Effector CD4-positive, alpha-beta T cell (primary cell): ENCODE results near the gene TRIM56.
A peak's percentile ranks its signal among the peaks of the same experiment; 100 is the strongest.

ENCODE experiments used
- DNase-seq: peaks from one replicate; pipeline ENCODE4 v3.0.0-alpha.2; 2020

The TRIM56 gene

DNA sequence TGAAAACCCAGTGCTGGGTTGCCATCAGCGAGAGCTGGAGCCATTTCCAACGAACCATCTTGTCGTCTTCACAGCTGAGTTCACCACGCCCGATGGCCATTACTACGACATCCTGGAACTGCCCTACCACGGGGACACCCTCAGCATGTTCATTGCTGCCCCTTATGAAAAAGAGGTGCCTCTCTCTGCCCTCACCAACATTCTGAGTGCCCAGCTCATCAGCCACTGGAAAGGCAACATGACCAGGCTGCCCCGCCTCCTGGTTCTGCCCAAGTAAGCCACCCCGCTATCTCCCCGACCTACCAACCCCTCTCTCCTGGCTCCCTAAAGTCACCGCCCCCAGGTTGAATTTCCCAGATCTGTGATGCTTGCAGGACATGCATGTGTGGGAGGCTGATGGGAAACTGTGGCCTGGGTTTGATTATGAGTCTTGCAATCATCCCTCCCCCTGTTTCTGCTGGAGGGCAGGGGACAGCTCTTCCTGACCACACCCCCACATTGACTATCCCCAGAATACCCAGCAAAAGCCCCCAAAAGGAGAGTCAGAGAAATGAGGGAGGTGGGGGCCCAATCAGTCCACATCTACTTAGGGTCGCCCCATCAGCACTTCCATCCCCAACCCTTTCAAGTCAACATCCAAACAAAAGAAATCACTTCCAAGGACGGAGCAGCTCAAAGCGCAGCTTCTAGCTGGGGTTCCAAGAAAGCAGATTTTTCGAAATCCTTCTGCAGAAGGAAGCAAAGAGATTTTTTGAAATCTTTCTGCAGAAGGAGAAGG lies 48.5 kb downstream of the TRIM56 start:
- no peak for DNase-seq

DNA sequence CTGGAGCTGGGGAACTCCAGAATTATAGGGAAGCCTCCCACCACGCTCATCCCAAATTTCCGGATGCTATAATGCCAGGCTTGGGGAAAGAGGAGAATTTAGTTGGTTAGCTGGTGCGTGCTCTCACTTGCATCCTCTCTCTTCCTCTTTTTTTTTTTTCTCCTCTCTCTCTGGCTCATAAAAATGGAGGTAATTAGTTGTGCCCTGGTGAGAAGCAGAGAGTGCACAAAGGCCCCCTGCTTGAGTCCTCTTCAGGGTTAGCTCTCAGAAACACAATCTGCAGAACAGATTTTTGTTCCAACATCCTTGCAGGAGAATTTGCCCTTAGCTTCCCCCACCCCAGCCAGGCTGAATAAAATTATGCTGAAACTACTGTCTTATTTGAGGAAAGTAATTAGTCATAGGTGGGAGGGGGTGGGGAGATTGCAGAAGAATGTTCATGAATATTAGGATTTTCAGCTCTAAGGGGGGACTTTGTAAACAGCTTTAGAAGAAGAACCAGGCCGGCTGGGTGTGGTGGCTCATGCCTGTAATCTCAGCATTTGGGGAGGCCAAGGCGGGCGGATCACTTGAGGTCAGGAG lies 49.2 kb downstream of the TRIM56 start:
- no peak for DNase-seq

- no peak for DNase-seq
These were observed 52.5 kb downstream of the TRIM56 start for GRCh38 chr7:101137651-101138212.

GRCh38 chr7:101138213-101138870 lies 53.1 kb downstream of the TRIM56 start:
- peak; percentile 70 for DNase-seq

- no peak for DNase-seq
These were observed 55.0 kb downstream of the TRIM56 start for GRCh38 chr7:101140339-101140699.

DNA sequence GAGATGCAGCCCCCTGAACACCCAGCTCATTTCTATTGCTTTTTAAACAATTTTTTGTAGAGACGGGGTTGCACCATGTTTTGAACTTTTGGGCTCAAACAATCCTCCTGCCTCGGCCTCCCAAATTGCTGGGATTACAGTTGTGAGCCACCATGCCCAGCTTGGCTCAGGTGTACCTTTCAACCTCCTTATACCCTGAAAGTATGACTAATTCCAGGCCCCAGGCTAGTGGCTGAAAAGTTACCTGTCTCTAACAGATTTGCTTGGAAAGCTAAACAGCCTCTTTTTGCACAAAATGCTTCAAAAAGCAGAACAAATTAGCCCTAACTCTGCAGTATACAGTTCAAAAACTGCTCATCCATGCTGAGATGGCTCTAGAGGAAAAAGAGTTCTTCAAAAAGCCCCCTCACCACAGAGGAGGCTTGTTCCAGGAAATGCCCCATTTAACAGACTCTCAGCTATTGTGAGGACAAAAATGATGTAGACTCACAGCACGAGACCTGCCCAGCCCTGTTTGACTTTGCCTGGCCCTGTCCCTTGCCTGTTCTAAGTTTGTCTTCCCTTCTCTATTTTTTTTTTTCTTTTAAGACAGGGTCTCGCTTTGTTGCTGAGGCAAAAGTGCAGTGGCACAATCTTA lies 55.6 kb downstream of the TRIM56 start:
- no peak for DNase-seq
